H1 (cell line): ENCODE measurements around the gene CSE1L. TPM values are rescaled to one million over a fixed set of nuclear protein-coding genes. Genes with fewer than 3 reads are reported as not detected.

Experiments used
- CTCF ChIA-PET: fragments of 300-600 bp; sonication (Branson Sonifier 250); formaldehyde crosslinking; loops from one replicate; lab custom pipeline; 2021; ENCODE audit not compliant: partially characterized antibody; lab: Charles Lee
- POLR2A ChIA-PET: fragments of 300-600 bp; sonication (Branson Sonifier 250); formaldehyde crosslinking; loops from one replicate; lab custom pipeline; 2021; ENCODE audit warnings: inconsistent platforms; ENCODE audit not compliant: partially characterized antibody; lab: Charles Lee
- DNase-seq, 2 experiments: peaks; one replicate each; pipeline versions ENCODE4 v3.0.0 to v3.0.0-alpha.2; 2010 to 2022; ENCODE audit warnings: low spot score in 2 of 2, low read depth in 1 of 2, mixed read lengths in 1 of 2
- FAIRE-seq: peaks from 2 replicates; lab custom pipeline; 2011; peaks lifted over from hg19 to GRCh38; lab: Jason Lieb, UNC
- H2AFZ ChIP-seq: 2 replicates; pipeline ENCODE4 v1.8.1; 2012; ENCODE audit warnings: low read length, inconsistent platforms
- H2AK5ac ChIP-seq: 2 replicates; pipeline ENCODE4 v1.6.1; 2013; ENCODE audit warnings: low read depth, low read length
- H2BK120ac ChIP-seq: replicated peaks from 2 replicates; pipeline ENCODE3; 2013; ENCODE audit warnings: low read depth, low read length, inconsistent platforms
- H2BK12ac ChIP-seq: 2 replicates; pipeline ENCODE4 v1.6.1; 2013; ENCODE audit warnings: low read depth, low read length
- H2BK15ac ChIP-seq: 2 replicates; pipeline ENCODE4 v1.6.1; 2013; ENCODE audit warnings: low read length
- H2BK20ac ChIP-seq: 2 replicates; pipeline ENCODE4 v1.6.1; 2013; ENCODE audit warnings: low read length
- H2BK5ac ChIP-seq: 2 replicates; pipeline ENCODE4 v1.6.1; 2013; ENCODE audit warnings: low read depth, low read length
- H3K14ac ChIP-seq: 2 replicates; pipeline ENCODE4 v1.6.1; 2013; ENCODE audit warnings: inconsistent platforms; ENCODE audit not compliant: insufficient read length
- H3K18ac ChIP-seq: 2 replicates; pipeline ENCODE4 v1.6.1; 2013; ENCODE audit warnings: low read length; ENCODE audit errors: extremely low read depth
- H3K23ac ChIP-seq: 2 replicates; pipeline ENCODE4 v1.6.1; 2013; ENCODE audit warnings: inconsistent platforms; ENCODE audit not compliant: insufficient read length
- H3K23me2 ChIP-seq: 2 replicates; pipeline ENCODE4 v1.6.1; 2013; ENCODE audit warnings: low read depth, low read length
- H3K27ac ChIP-seq: 2 replicates; pipeline ENCODE4 v1.6.1; 2011; ENCODE audit warnings: low read depth, low read length, inconsistent platforms
- H3K27me3 ChIP-seq, 4 experiments: replicated peaks in 1 of 4; 1 replicate in 1 of 4; 2 replicates in 3 of 4; pipeline versions ENCODE4 v1.6.1 to v1.8.1; 2011 to 2013; ENCODE audit warnings: low read length in 3 of 4, mild to moderate bottlenecking in 3 of 4, inconsistent platforms in 2 of 4, mixed read lengths in 2 of 4, moderate library complexity in 1 of 4; ENCODE audit not compliant: control insufficient read depth in 3 of 4, insufficient read depth in 3 of 4; ENCODE audit errors: extremely low read depth in 1 of 4
- H3K36me3 ChIP-seq, 4 experiments: 2 replicates each; pipeline versions ENCODE4 v1.6.1 to v1.8.1; 2011 to 2013; ENCODE audit warnings: mild to moderate bottlenecking in 4 of 4, low read length in 3 of 4, moderate library complexity in 2 of 4, control low read depth in 1 of 4, inconsistent platforms in 1 of 4; ENCODE audit not compliant: insufficient read depth in 4 of 4, control insufficient read depth in 2 of 4
- H3K4ac ChIP-seq: replicated peaks from 2 replicates; pipeline ENCODE3; 2013; ENCODE audit warnings: low read length, low read depth, mixed read lengths, inconsistent platforms; ENCODE audit not compliant: insufficient read length
- H3K4me1 ChIP-seq, 4 experiments: replicated peaks in 1 of 4; 1 replicate in 1 of 4; 2 replicates in 3 of 4; pipeline versions ENCODE4 v1.6.1 to v1.8.1; 2011 to 2013; ENCODE audit warnings: low read length in 3 of 4, inconsistent platforms in 2 of 4, mixed read lengths in 1 of 4; ENCODE audit not compliant: insufficient read depth in 4 of 4, control insufficient read depth in 3 of 4
- H3K4me2 ChIP-seq, 2 experiments: 2 replicates each; pipeline versions ENCODE4 v1.6.1 to v1.8.1; 2011 to 2013; ENCODE audit warnings: low read depth in 2 of 2, low read length in 2 of 2, control low read depth in 1 of 2, inconsistent platforms in 1 of 2, mild to moderate bottlenecking in 1 of 2; ENCODE audit not compliant: insufficient read depth in 1 of 2
- H3K4me3 ChIP-seq, 4 experiments: fragments of 200-600, 300-600 bp in 1 of 4; sonication (generic), shearing (Covaris generic), sonication (Bioruptor Twin) in 1 of 4; 2 replicates each; pipeline versions ENCODE4 v1.5.1 to v1.8.1; 2011 to 2016; ENCODE audit warnings: low read length in 4 of 4, low read depth in 3 of 4, control low read depth in 2 of 4, inconsistent platforms in 2 of 4, mild to moderate bottlenecking in 2 of 4, mixed read lengths in 1 of 4, moderate library complexity in 1 of 4; ENCODE audit not compliant: insufficient read depth in 2 of 4; ENCODE audit errors: extremely low read depth in 1 of 4
- H3K56ac ChIP-seq: replicated peaks from 2 replicates; pipeline ENCODE3; 2013; ENCODE audit warnings: low read depth, mild to moderate bottlenecking, mixed read lengths, low read length, inconsistent platforms; ENCODE audit not compliant: insufficient read length
- H3K79me1 ChIP-seq: 2 replicates; pipeline ENCODE4 v1.6.1; 2013; ENCODE audit warnings: low read depth, low read length, control low read depth
- H3K79me2 ChIP-seq, 2 experiments: 2 replicates each; pipeline versions ENCODE4 v1.6.1 to v1.8.1; 2012 to 2013; ENCODE audit warnings: low read length in 2 of 2, mild to moderate bottlenecking in 2 of 2, inconsistent platforms in 1 of 2; ENCODE audit not compliant: insufficient read depth in 2 of 2, control insufficient read depth in 1 of 2
- H3K9ac ChIP-seq, 4 experiments: replicated peaks in 1 of 4; 1 replicate in 1 of 4; 2 replicates in 3 of 4; pipeline versions ENCODE4 v1.6.1 to v1.8.1; 2011 to 2013; ENCODE audit warnings: low read depth in 3 of 4, low read length in 3 of 4, control low read depth in 2 of 4, mild to moderate bottlenecking in 2 of 4, moderate library complexity in 2 of 4, inconsistent platforms in 1 of 4; ENCODE audit errors: extremely low read depth in 1 of 4
- H3K9me3 ChIP-seq, 2 experiments: 2 replicates each; pipeline versions ENCODE4 v1.6.1 to v1.8.1; 2012 to 2013; ENCODE audit warnings: mild to moderate bottlenecking in 2 of 2, moderate library complexity in 2 of 2, control low read depth in 1 of 2, inconsistent platforms in 1 of 2, low read depth in 1 of 2, low read length in 1 of 2, mixed read lengths in 1 of 2; ENCODE audit not compliant: insufficient read depth in 2 of 2
- H4K20me1 ChIP-seq, 2 experiments: replicated peaks in 1 of 2; 2 replicates each; pipeline versions ENCODE3 to v1.8.1; 2011 to 2013; ENCODE audit warnings: inconsistent platforms in 2 of 2, low read length in 2 of 2, mild to moderate bottlenecking in 1 of 2; ENCODE audit not compliant: insufficient read depth in 2 of 2, control insufficient read depth in 1 of 2
- H4K5ac ChIP-seq: 2 replicates; pipeline ENCODE4 v1.6.1; 2013; ENCODE audit warnings: low read length, low read depth, mixed read lengths, inconsistent platforms; ENCODE audit not compliant: insufficient read length
- H4K8ac ChIP-seq: 2 replicates; pipeline ENCODE4 v1.8.0; 2013; ENCODE audit warnings: mild to moderate bottlenecking, moderate library complexity, low read length, inconsistent platforms; ENCODE audit not compliant: insufficient read depth; ENCODE audit errors: extremely low read depth
- H4K91ac ChIP-seq: replicated peaks from 2 replicates; pipeline ENCODE3; 2013; ENCODE audit warnings: low read length, mixed read lengths, inconsistent platforms; ENCODE audit not compliant: insufficient read length
- EGR1 ChIP-seq: IDR thresholded peaks from 2 replicates; pipeline ENCODE4 v1.6.1; 2011; ENCODE audit warnings: low read depth, low read length, borderline replicate concordance
- SAP30 ChIP-seq: fragments of 300-600 bp; sonication (generic); IDR thresholded peaks from 2 replicates; pipeline ENCODE4 v1.7.1; 2012; ENCODE audit warnings: low read length, moderate library complexity, mild to moderate bottlenecking, inconsistent platforms; ENCODE audit not compliant: insufficient read depth, insufficient replicate concordance
- YY1 ChIP-seq: IDR thresholded peaks from 2 replicates; pipeline ENCODE4 v1.6.1; 2011; ENCODE audit warnings: low read depth, mild to moderate bottlenecking, low read length
- WGBS, 2 experiments: shearing (Covaris generic) in 1 of 2; methylation state at CpG; one replicate each; pipeline versions ENCODE4 v1.1.6 to v1.1.7; 2013 to 2015; ENCODE audit warnings: low lambda C conversion rate in 2 of 2, mixed read lengths in 2 of 2, inconsistent platforms in 1 of 2, low coverage in 1 of 2, missing lambda C conversion rate in 1 of 2; ENCODE audit not compliant: insufficient replicate concordance in 2 of 2, insufficient coverage in 1 of 2, insufficient read length in 1 of 2; ENCODE audit errors: extremely low coverage in 1 of 2, missing lambda C conversion rate in 1 of 2; 5-methylcytosine and 5-hydroxymethylcytosine counted together
- polyA plus RNA-seq, 7 experiments: library from polyadenylated mRNA; depleted of rRNA in 3 of 7; stranded (reverse) in 5 of 7; unstranded in 2 of 7; fragments of >200 nt in 5 of 7; fragments of 200-250 nt in 2 of 7; gene quantifications; 1 replicate in 5 of 7; 2 replicates in 1 of 7; 4 replicates in 1 of 7; pipeline versions ENCODE4 v1.2.1 to v1.2.3, GENCODE V29; 2011 to 2013; ENCODE audit warnings: missing spikeins in 2 of 7, mixed read lengths in 2 of 7
- total RNA-seq: library from RNA; stranded (reverse); fragmentation: NEBNext Ultra II Directional; extraction: Animal tissue kit (Norgen Biotek cat#: 25700); gene quantifications from 2 replicates; pipeline ENCODE4 v1.2.1, GENCODE V29; 2021

CSE1L gene
- total and polyA plus RNA-seq, 2 of the 8 experiments (the other 6 are each of a cell fraction or from before 2014, with no cell fraction given) = 94.1 to 269 TPM

- no peak overlapping the region for H4K8ac ChIP-seq
- no peak overlapping the region for H3K4me2 ChIP-seq
- H2AFZ ChIP-seq = no peak overlapping the region
- ChIA-PET CTCF (no interaction called here), POLR2A (no interaction called here)
- H2BK20ac ChIP-seq = no peak overlapping the region
- H3K27ac ChIP-seq = no peak overlapping the region
- H3K79me2 ChIP-seq = no peaks in the 10 kb centered on the region
- H4K20me1 ChIP-seq = no peaks in the 10 kb centered on the region
- H3K79me1 ChIP-seq = no peaks in the 10 kb centered on the region
- H3K14ac ChIP-seq = no peak overlapping the region
- H3K9ac ChIP-seq = no peak overlapping the region
- no peak overlapping the region for H2BK120ac ChIP-seq
- FAIRE-seq = no peak
- no peak overlapping the region for H4K5ac ChIP-seq
- 90% methylated on average over 8 of the region's 8 CpGs; no CpG with 5 or more reads in 1 of the 2 experiments for WGBS, 2 experiments
- no peaks in the 10 kb centered on the region for H3K4me1 ChIP-seq
- H4K91ac ChIP-seq = no peak overlapping the region
- no peaks in the 10 kb centered on the region for H3K23me2 ChIP-seq
- H3K23ac ChIP-seq = no peak overlapping the region
- no peak overlapping the region for H2BK5ac ChIP-seq
- H3K9me3 ChIP-seq = no peaks in the 10 kb centered on the region
- no peak overlapping the region for H3K18ac ChIP-seq
- H2BK12ac ChIP-seq = no peak overlapping the region
- DNase-seq = no peak
- no peak overlapping the region for H3K4ac ChIP-seq
- H2AK5ac ChIP-seq = no peak overlapping the region
- H3K27me3 ChIP-seq = no peaks in the 10 kb centered on the region
- H2BK15ac ChIP-seq = no peak overlapping the region
- H3K56ac ChIP-seq = no peak overlapping the region
- TF ChIP-seq YY1 (0 out of 2 replicates have a peak, but pooled peaks have one; percentile 36), SAP30 (no peak), EGR1 (no peak)
- peaks cover 9 to 33% (median 13%) of the 10 kb centered on the region in 4 experiments for H3K36me3 ChIP-seq
- no peak overlapping the region for H3K4me3 ChIP-seq
These were observed 39.6 kb upstream of the CSE1L start for GRCh38 chr20:49006446-49006980.
